Activated naive CD8-positive, alpha-beta T cell treated with anti-CD3 and anti-CD28 coated beads, Interleukin-2, amount 50 U/mL, for 24 hours (primary cell): ENCODE data around the gene TAF6.

Experiments
- ATAC-seq: fragments of 150-1000 bp; cut with Tn5 transposase; one replicate; pipeline ENCODE4 v1.10.0; 2021
- DNase-seq: peaks from one replicate; pipeline ENCODE4 v3.0.0; 2021
- H3K27ac Mint-ChIP-seq: one replicate; pipeline ENCODE4 v1.8.0; 2021; ENCODE audit warnings: mild to moderate bottlenecking, mixed read lengths
- H3K27me3 Mint-ChIP-seq: one replicate; pipeline ENCODE4 v1.8.0; 2021; ENCODE audit warnings: mixed read lengths
- H3K36me3 Mint-ChIP-seq: one replicate; pipeline ENCODE4 v1.8.0; 2021; ENCODE audit warnings: low read depth, mixed read lengths
- H3K4me1 Mint-ChIP-seq: one replicate; pipeline ENCODE4 v1.8.0; 2021; ENCODE audit warnings: mixed read lengths
- H3K4me3 Mint-ChIP-seq: one replicate; pipeline ENCODE4 v1.8.0; 2021; ENCODE audit warnings: mild to moderate bottlenecking, moderate library complexity, mixed read lengths
- H3K9me3 Mint-ChIP-seq: one replicate; pipeline ENCODE4 v1.8.0; 2021; ENCODE audit warnings: mixed read lengths

The TAF6 gene

GRCh38 chr7:100063376-100063775 lies 55.8 kb downstream of the TAF6 start:
- ATAC-seq (no peak), DNase-seq (no peak)
- Mint-ChIP-seq H3K9me3 (no peaks in the 10 kb centered on the region), H3K36me3 (peaks cover 32% of the 10 kb centered on the region), H3K27me3 (no peaks in the 10 kb centered on the region), H3K4me1 (no peaks in the 10 kb centered on the region), H3K4me3 (no peak overlapping the region), H3K27ac (no peak overlapping the region)

GRCh38 chr7:100061518-100062193 lies 57.5 kb downstream of the TAF6 start:
- H3K36me3 Mint-ChIP-seq: peaks cover 25% of the 10 kb centered on the region
- H3K4me1 Mint-ChIP-seq: no peaks in the 10 kb centered on the region
- ATAC-seq (no peak), DNase-seq (no peak)
- H3K4me3 Mint-ChIP-seq: no peak overlapping the region
- H3K27me3 Mint-ChIP-seq: no peaks in the 10 kb centered on the region
- no peak overlapping the region for H3K27ac Mint-ChIP-seq
- no peaks in the 10 kb centered on the region for H3K9me3 Mint-ChIP-seq

GRCh38 chr7:100059251-100059739 lies 59.9 kb downstream of the TAF6 start:
- DNase-seq: no peak
- Mint-ChIP-seq H3K4me1 (no peaks in the 10 kb centered on the region), H3K36me3 (peaks cover 16% of the 10 kb centered on the region), H3K9me3 (no peaks in the 10 kb centered on the region), H3K27ac (no peak overlapping the region), H3K27me3 (no peaks in the 10 kb centered on the region), H3K4me3 (no peak overlapping the region)
- no peak for ATAC-seq
